PC-3 (cell line): Measurements from ENCODE around the gene ELMO3.

Source experiments
- CTCF ChIP-seq: fragments of 300-600 bp; sonication (generic); conservative IDR thresholded peaks from 2 replicates; pipeline ENCODE4 v1.5.1; 2017; ENCODE audit warnings: antibody characterized with exemption, low read depth, mild to moderate bottlenecking, low read length
- EZH2 ChIP-seq: fragments of 300-600 bp; sonication (generic); IDR thresholded peaks from one replicate; pipeline ENCODE4 v1.6.1; 2017; ENCODE audit warnings: antibody characterized with exemption, mild to moderate bottlenecking, low read length; ENCODE audit not compliant: unreplicated experiment
- EZH2phosphoT487 ChIP-seq: fragments of 300-600 bp; sonication (generic); IDR thresholded peaks from 2 replicates; pipeline ENCODE4 v1.6.1; 2018; ENCODE audit warnings: mild to moderate bottlenecking, antibody characterized with exemption, low read length, borderline replicate concordance

GRCh38 chr16:67188323-67188722, 10.6 kb upstream of the ELMO3 start:
- TF ChIP-seq CTCF = no peak
- TF ChIP-seq EZH2 = no peak
- no peak for TF ChIP-seq EZH2phosphoT487
